NCI-H2081 treated with DMSO at 0.1 percent for 48 hours (cell line): ENCODE data around the gene EGR4.
A peak's percentile ranks its signal among the peaks of the same experiment; 100 is the strongest.

Source experiments
- DNase-seq: peaks from one replicate; lab custom pipeline; 2025; lab: John Stamatoyannopoulos, UW

Gene EGR4

DNA sequence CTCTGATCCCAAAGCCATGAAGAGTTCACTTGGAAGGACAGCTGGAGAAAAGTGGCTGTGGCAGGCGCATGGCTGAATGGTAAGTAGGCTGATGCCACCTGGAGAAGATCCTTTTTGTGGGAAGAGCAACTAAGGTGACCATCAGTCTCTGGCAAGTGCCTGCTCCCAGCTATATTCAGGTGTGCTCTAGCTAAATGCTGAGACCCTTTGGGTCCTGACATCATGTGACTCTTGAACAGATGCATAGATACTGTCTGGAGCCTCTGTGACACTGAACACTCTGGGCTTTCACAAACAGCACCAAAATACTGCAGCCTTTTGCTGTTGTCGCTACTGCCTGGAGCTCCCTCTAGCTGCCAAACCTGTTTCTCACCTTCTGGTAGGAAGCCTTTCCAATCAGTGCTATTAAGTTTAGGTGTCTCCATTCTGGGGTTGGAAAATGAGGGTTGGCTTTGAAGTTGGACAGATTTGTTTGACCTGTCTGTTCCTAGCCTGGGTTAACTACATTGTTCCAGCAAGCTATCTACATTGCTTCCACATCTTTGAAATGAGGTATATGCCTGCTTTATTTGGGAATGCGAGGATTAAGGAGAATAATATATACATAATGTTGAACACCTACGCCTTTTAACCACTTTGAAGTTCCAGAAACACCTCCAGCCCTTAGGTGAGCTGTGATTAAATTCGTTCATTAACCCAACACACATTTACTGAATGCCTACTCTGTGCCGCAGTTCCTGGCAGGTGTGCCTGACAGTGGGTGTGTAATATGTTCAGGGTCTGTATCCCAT is 3.1 kb downstream of the EGR4 start:
- DNase-seq, result peak; percentile 36

DNA sequence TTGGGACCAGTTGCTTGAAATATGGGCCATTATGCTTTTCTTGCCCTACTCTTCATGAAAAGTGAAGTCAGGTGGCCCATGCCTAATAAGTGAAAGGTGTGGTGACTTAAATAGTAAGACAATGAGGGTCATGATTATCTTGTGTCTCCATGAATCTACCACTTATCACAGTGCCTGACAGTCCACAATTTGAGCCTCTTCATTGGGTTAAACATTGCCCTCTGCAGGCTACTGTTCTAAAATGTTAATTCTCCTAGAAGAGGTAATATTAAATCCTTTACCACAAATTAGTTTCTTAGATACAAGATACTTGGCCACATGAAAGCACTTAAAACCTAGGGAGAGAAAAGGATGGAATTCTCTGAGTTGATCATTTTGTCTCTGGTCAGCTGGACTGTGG is 4.0 kb downstream of the EGR4 start:
- no peak for DNase-seq

DNA sequence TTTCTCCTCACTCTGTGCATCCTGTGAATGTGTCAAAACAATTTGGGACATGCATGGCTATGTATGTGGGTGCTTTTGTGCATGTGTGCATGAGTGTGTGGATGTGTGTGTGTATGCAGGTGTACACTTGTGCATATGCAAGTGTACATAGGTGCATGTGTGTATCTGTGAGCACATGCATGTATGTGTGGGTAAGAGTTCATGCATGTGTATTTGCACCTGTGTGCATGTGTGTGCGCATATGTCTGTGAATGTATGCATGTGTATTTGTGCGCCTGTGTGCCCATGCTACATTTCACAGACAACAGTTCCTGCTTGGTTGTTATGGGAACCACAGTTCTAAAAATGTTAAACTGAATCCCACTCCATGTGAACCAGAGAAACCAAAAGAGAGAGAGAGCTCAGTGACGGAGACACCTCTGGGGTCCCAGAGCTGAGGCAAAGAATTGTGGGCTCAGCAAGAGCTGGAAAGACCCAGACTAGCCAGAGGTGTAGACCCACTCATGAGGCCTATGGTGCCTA is 7.2 kb downstream of the EGR4 start:
- DNase-seq, result no peak

DNA sequence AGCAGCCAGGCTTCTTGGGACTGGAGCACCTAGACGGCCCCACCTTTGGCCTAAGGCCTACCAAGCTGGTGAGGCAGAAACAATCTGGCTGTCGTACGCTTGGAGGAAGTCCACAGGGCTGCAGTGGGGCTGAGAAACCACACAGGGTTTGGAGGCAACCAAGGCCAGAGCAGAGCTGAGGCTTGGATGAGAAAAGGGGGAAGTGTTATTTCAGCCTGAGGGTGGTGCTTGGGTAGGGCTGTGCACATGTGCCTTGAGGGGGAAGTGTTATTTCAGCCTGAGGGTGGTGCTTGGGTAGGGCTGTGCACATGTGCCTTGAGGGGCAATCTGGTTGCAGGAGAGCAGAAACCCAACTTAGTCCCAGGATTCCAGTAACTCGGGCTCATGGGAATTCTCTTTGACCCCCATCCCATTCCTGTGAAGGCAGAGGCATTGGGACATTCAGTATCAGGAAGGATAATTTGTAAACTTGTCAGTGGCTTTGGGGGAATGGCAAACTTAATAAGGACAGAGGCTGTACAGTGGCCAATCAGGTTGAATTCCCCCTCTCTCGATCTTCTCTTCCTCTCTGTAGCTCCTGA is 8.1 kb downstream of the EGR4 start:
- no peak for DNase-seq

DNA sequence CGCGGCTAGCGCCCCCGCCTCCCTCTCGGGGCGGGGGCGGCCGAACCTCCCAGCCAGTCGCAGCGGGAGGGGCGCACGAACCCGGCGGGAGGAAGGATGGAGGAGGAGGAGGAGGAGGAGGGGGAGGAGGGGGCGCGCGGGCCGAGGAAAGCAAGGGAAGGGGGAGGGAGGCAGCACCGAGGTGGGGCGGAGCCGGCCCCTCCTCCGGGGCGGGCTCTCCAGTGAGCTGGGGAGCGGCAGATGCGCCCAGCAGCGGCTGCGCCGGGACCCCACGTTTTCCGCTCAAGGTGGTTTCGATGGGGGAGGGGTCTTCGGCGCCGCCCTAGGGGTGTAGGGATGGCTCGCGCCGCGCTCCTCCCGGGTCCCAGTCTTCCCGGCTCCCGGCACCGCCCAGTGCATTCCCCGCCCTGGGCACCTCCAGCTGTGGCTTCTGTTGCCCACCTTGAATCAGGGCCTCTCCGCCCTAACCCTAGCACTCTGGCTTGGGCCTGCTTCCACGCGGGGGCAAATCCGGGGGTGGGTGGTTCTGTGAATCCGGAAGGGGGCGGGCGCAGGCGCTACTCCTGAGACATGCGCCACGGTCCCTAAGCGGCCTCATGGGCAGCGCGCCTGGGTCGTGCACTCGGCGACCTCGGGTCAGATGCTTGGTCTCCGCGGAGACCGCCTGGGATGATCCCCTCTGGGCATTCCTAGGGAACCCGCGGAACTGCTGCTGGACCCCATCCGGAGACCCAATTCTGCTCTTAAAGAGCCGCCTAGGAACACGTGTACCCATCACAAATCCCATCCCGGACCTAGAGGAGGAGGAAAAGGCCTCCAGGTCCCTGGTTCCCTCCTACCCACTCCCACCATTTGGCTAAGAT is 8.8 kb downstream of the EGR4 start, which contains the start of gene FBXO41:
FBXO41 (minus strand) TSS at position 183 of the 863 bp plus-strand sequence. CDS start 14,848 bp downstream, outside the sequence.
- no peak for DNase-seq

DNA sequence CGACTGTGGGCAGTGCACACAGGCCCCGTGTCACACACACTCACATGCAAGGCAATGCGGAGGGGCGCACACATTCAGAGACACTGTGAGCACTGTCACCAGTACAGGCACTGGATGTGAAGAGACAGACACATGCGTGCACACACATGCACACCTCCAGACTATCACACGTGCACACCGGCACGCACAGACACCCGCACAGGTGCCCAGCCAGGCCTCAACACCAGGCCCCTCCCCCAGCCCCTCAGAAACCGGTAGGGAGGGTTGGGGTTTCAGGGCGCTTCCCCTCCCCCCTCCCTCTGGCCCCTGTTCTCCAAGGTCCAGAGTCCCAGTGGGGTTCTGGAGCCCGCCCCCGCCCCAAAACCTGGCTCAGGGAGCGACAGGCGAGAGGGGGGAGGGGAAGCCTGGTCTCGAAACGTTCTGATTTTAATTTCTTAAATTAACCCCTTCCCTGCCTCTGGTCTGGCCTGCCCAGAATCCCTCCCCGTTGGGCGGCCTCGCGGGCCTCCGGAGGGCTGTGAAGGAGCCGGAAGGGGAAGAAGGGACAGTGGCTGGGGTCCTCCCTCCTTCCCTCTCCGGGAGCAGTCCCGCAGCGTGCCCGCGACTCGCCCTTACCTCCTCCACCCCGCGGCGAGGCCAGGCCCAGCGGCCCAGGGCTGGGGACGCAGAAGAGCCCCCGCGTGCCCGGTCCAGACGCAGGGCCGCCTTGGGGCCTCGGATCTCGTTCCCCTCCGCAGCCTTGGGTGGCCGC is 9.6 kb downstream of the EGR4 start:
- no peak for DNase-seq

DNA sequence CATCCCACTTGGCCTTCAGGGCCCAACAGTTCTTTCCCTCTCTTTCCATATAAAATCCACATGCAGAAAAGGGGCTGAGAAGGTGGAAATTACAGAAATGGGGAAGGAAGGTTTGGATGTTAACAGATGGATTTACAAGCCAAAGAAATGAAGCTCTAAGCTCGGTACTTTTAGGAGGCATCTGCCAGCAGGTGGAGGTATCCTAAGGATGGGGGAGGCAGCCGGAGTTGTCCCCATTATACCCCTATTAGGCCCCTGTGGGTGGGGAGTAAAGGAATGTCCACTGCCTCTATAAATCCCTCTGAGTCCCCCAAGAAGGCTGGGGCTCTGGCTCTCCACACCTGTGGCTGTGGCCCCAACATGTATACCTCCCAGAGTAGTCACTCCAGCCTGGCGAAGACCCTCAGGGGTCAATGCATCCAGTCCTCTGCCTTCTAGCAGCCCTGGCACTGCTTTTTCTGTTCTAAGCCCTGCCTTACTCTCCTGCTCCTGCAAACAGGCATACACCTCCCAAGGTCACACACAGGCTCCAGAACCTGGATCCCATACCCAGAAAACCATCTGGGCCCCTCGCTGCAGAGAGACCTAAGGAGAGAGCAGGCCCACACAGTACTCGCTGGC is 10.3 kb downstream of the EGR4 start:
- no peak for DNase-seq

DNA sequence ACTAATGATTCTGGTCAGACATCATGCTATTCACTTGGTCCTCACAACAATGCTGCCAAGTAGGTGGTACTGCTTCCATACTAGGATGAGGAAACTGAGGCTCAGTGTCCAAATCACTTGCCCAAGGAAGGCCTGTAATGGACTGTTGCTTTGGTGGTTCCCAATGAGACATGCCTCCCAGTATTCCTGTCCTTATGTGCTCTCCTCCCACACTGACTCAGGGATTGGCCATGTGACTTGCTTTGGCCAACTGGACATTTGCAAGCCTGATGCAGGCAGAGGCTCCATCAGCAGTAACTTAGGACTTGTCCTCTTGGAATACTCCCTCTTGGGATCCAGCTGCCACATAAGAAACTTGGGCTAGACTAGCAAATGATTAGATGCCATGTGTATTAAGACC is 12.1 kb downstream of the EGR4 start:
- DNase-seq, result no peak

DNA sequence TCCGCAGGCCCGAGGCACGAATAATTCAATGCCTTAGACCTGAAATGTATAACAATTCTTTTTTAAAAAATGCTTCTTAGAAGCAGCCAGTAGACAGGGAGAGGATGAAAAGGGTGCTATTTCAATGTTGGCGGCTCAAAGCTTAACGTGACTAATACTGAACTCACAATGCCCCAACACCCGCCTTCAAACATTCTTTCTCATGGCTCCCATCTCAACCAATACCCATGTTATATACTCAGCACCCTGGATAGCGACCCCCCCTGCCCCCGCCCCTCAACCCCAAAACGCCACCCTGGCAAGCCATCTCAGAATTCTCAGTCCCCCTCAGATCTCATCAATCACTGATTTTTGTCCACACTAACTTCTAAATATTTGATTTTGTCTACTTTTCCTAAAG is 13.5 kb downstream of the EGR4 start:
- DNase-seq, result no peak

DNA sequence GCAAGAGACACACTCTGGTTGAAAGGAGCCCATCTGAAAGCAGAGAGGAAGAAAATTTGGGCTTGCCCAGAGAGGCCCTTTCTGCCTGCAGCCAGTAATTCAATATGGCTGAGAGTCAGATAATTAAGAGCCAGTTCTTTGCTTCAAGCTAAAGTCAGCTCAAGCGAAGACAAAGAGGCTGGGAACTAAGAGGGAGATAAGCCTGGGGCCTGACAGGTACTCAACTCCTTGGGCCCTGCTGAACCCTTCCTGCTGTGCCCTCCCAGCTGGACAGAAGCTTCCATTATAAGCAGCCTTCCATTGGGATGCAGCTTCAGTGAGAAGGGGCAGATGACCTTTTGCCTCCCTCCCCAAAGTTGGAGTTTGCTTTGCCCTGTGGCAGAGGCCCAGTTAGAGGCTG is 21.1 kb downstream of the EGR4 start:
- DNase-seq, result no peak

DNA sequence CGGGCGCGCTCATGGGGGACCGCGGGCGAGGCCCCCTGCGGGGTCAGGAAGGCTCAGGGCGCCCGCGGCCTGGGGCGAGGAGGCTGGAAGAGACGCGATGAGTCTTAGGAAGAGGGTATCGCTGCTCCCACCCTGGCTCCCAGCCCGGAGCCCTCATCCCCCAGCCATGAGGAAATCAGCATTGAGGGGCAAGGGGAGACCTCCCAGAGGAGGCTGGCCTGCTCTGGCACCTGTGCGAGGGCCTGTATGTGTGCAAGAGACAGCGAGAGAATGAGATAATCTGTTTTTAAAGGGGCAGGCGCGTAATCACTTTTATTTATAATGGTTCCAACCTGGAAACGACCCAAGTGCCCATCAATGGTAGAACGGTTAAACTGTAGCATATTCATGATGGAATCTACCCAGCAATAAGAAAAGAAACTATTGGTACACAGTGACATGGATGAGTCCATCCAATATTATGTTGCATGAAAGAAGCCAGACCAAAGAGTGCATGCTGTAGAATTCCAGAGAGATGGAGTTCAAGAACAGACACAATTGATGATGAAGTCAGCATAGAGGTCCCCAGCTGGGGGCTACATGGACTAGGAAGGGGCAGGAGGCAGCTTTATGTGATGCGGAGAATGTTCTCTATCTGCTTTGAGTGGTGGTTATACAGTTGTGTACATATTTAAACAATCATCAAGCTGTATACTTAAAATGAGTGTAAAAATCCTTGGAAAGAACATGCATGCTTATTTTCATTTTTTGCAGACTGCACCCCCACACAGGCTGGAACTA is 23.5 kb downstream of the EGR4 start:
- DNase-seq, result no peak

DNA sequence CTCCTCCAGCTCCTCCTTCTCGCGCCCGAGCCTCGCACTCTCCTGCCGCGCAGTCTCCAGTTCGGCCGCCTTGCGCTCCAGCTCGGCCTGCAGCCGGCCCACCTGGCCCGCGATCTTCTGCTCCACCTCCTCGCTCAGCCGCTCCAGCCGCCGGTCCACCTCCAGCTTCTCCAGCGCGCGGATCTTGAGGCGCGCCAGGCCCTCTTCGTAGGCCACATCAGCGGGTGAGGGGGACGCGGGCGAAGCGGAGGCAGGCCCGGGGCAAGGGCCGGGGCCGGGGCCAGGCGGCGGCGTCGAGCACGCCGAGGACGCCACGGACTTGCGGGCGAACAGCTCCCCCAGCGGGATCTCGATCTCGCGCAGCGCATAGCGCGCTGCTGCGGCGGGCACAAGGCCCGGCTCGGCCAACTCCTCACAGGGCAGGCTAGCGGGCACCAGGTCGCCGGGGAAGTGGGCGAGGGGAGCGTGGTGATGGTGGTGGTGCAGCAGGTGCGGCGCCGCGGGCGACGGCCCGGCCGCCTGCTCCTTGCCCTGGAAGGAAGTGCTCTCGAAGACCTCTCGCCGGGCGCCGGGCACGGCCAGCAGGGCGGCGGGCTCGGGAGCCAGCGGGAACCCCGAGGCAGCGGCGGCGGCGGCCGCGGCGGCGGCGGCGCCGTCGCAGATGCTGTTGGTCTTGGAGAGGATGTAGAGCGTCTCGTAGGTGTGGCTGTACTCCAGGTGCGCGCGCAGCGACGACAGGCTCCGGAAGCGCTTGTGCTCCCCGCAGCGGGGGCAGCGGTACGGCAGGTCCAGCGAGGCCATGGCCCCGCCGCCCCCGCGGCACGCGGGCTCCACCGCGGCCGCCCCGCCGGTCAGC is 24.3 kb downstream of the EGR4 start:
- DNase-seq, result peak; percentile 68

DNA sequence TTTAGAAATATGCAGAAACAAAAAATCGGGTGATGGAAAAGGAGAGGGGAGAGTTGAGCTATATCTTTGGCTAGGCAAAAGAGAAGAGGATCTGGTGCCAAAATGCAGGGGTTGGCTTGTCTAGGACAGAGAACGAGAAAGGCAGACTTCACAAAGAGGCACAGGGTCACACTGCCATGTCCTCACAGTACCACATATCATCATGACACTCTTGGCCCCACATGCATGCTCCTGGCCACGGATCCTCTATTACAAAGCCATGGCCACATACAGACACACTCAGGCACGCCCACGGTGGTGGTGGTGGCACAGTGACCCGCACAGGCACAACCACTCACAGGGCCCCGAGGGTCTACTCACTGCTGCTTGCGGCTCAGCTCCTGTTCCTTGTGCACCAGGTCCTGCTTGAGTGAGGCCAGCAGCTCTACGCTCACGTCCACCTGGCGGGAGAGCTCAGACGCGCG is 24.9 kb downstream of the EGR4 start:
- DNase-seq, result no peak

DNA sequence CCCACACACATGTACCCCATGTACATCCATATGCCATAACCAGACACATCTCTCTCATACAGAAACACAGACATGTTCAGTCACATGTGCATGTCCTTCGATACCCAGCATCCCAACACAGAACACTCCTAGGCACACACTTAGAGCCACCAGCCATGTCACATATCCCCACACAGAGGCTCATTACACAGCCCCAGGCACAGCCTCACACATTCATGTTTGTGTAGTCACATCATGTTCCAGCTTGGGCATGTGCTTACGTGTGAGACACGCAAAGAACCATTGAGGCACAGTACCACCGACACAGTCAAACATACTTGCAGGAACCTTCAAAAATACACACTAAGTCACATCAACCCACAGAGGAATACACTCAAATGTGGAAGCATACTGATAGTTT is 26.3 kb downstream of the EGR4 start:
- DNase-seq, result no peak

DNA sequence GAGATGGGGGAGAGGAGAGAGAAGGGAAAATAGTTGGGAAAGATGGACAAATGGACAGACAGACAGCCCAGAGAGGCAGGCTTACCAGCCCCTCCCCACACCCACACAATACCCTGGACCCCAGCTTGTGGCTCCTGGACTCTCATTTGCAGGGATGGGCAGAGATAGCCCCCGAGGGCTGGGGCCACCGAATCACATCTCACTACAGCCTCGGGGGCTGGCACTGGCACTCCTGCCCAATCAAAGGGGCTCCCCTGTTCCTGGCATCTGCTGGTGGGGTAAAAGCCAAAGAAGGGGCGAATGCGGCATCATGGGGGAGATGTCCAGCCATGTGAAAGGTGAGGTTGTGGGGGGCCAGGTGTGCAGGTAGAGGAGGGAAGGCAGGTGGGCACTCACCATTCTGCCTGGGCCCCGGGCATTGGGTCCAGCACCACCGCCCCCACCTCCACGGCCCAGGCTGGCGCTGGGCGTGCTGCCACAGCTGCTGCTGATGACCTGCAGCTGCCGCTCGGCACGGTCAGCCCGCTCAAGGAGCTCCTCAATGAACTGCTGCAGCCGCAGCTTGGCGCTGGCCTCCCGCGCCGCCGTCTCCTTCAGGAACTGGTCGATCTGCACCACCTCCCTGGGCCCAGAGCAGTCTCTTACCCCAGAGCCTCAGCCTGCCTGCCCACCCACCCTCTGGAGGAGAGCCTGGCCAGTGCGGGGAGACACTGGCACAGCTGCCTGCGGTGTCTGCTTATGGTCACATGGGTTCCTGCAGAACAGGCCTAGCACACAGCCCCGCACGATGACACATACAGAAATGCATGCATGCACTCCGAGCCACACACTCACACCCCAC is 27.1 kb downstream of the EGR4 start:
- DNase-seq, result no peak

DNA sequence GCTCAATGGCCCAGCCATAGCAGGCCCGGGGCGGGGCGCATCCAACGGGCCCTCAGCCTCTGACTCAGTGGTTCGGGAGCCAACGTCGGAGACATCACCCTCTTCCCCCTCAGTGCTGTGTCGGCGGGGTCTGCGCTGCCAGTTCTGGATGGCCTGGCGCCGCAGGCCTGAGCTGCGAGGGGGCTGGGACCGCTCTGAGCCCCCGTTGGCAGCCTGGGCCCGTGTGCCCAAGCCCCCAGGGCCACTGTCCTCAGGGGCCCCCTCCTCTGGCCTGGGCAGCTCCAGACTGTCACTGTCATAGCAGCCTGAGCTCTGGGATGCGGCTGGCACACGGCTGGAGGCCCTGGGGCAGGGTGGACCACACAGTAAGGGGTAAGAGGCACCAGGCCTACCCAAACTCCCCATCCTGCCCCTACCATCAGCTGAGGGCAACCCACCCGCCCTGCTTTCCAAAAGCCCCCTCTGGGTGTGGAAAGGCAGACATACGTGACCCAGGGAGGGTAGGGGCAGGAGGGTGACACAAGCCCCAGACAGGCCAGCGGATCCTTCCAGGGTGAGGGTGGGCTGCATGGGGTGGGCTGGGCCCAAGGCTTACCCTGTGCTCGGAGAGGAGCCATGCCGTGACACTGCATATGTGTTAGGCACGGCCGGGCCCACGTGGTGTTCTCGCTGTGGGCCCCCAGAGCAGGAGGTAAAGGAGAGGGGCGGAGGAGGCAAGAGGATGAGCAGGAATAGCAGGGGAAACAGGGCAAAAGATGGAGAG is 27.9 kb downstream of the EGR4 start:
- DNase-seq, result no peak

DNA sequence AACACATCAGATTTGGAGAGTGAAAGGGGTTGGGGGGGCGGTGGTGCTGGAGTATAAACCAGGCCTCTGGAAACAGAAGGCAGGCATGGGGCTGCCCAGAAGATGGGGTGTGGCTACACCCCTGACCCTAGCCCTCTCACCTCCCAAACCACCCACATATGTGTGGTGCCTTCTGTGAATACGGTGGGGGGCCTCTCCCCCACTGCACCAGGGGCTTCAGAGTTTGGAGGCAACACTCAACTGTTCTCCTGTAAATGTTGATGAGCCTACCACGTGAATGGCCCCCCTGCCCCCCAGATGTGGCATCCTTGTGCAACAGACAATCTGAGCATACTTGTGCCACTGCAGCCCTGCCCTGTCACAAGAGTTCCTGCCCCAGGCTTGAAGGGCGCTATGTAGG is 28.6 kb downstream of the EGR4 start:
- no peak for DNase-seq

DNA sequence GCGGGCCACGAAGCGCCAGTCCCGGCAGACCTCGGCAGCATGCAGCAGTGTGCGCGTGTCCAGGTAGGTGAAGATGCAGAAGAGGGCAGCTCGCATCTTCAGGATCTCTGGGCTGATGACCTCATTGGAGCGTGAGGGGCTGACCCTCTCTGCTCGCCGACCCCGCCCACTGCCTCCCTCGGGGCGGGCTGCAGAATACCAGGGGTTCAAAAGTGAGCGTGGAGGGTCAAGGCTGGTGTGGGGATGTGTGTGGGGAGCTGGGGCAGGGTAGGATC is 29.1 kb downstream of the EGR4 start:
- no peak for DNase-seq
